GM12892 (cell line): Measurements from ENCODE around the gene ZNF862.

Experiments
- POLR2A ChIP-seq: IDR thresholded peaks from 2 replicates; pipeline ENCODE4 v1.6.1; 2011; ENCODE audit warnings: low read depth, low read length, control low read depth
- POLR2AphosphoS5 ChIP-seq: IDR thresholded peaks from 2 replicates; pipeline ENCODE4 v1.6.1; 2011; ENCODE audit warnings: low read depth, low read length, control low read depth
- TAF1 ChIP-seq: IDR thresholded peaks from 2 replicates; pipeline ENCODE4 v1.6.1; 2011; ENCODE audit warnings: low read depth, mild to moderate bottlenecking, control low read depth, low read length, borderline replicate concordance

DNA sequence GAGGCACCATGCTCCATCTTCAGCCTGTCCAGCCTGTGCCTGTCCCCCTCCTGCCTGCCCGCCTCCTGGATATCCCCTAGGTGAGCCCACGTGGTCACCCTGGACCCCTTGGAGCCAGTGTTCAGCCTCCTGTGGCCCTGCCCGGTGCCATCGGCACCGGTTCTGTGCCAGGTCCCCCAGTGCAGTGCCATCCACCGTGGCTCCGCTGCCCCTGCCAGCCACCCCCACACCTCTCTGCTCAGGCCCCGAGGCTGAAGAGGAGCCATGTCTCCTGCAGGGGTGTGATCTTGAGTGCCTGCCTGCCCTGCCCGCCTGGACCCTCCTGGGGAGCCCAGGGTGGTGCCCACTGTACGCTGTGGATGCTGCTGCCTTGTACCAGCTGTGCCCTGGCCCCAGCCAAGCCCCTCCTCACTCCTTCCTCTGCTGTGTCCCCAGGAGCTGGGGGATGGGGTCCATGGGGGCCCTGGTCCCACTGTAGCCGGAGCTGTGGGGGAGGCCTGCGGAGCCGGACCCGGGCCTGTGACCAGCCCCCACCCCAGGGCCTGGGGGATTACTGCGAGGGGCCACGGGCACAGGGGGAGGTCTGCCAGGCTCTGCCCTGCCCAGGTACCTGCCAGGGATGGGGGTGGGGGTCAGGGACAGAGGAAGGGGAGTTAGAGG lies 26.2 kb upstream of the ZNF862 start:
- TF ChIP-seq TAF1: no peak
- no peak for TF ChIP-seq POLR2AphosphoS5
- TF ChIP-seq POLR2A: no peak
